ENCODE data around the gene ACSM2A. TPM values are rescaled to one million over a fixed set of nuclear protein-coding genes. Genes with fewer than 3 reads are reported as not detected.
"Not testable (repeated sequence)": the region's sequence is repeated elsewhere in the genome, so short reads cannot be mapped to it uniquely, and the experiment has no call there.

ACSM2A gene
- polyA plus RNA-seq, 3 donors = 59.3 to 84.9 (median 73.7) TPM

DNA sequence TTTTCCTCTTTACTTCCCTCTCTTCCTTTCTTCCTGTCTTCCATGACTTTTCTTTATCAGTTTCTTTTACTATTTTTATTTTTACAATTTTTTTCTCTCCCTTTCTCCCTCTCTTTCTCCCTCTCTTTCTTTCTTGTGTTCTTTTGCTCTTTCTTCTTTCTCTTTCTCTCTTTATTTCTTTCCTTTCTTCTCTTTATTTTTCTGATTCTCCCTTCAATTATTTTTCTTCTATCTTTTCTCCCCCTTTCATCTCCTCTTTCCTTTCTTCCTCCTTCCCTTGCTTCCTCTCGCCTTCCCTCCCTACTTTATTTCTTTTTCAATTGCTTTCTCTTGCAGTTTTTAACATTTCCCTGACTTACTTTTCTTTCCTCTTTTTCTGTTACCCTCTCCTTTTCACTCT, 85.3 kb downstream of the ACSM2A start:
- not testable (repeated sequence) for DNase-seq (ENCODE audit: low read depth in 3 of 3, low spot score in 2 of 3)

Other genes with a start within 250 kb of the ACSM2A start
- 1 to 10 TPM; 1.8 to 3.2 (median 2.0) TPM for gene GP2, start 124.0 kb upstream of the ACSM2A start, polyA plus RNA-seq (ENCODE audit: insufficient read length in 3 of 3)
- 100 to 1,000 TPM in 2 of 3 donors, 10 to 100 TPM in 1; 86.2 to 321 (median 256) TPM for gene UMOD, start 98.8 kb upstream of the ACSM2A start, polyA plus RNA-seq (ENCODE audit: insufficient read length in 3 of 3)
- gene PDILT, start 46.8 kb upstream of the ACSM2A start, polyA plus RNA-seq (ENCODE audit: insufficient read length in 3 of 3) = under 1 TPM in 1 of 3 donors, not detected in 2; 0.16 TPM
- 1 to 10 TPM; 4.9 to 8.6 (median 5.0) TPM for gene ACSM5, start 42.0 kb upstream of the ACSM2A start, polyA plus RNA-seq (ENCODE audit: insufficient read length in 3 of 3)
- gene ACSM2B, start 124.8 kb downstream of the ACSM2A start, polyA plus RNA-seq (ENCODE audit: insufficient read length in 3 of 3) = 10 to 100 TPM; 58.6 to 76.2 (median 58.9) TPM
- 1 to 10 TPM in 2 of 3 donors, under 1 TPM in 1; 0.96 to 3.4 (median 1.0) TPM for gene ACSM1, start 246.2 kb downstream of the ACSM2A start, polyA plus RNA-seq (ENCODE audit: insufficient read length in 3 of 3)